ENCODE data around the gene TPSD1.

Gene TPSD1

DNA sequence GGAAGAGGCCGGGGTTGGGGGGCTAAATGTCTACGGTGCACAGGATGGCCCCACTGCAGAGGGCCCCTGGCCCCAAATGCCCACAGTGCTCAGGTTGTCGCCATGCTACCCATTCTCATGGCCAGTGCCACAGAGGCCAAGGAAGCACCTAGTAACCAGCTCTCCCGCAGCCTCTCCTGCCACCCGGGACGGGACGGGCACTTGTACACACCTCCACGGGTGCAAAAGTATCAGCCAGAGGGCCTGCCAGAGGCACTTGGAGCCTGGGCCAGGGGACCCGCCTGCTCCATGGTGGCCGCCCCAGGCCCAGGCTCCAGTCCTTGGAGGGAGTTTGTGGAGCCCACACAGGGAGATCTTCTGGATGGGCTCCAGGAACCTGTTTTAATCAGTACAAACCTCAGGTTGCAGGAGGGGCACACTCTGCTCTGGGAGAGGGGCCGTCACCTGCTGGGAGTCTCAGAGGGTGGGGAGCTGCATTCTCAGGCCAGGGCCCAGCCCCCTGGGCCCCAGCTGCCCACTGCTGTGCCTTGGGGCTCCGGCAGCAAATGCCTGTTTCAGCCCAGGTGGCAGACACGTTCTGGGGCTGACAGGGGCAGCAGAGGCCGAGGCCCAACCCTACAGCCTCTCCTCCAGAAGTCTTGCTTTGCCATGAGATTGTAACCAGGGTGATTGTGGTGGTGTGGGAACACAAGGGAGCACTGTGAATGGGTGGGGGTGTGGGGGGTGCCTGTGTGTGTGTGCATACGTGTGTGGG is 7.9 kb downstream of the TPSD1 start:
- H3K9me2 ChIP-seq (replicated peaks; ENCODE audit: control insufficient read depth, low read length) = no peaks in the 10 kb centered on the region
- no peaks in the 10 kb centered on the region for H3K36me3 ChIP-seq (ENCODE audit: control insufficient read depth, low read length)
- no peaks in the 10 kb centered on the region for H3K79me2 ChIP-seq (ENCODE audit: control insufficient read depth, low read length)
- no peak overlapping the region for H3K4me2 ChIP-seq (ENCODE audit: low read length)
- H3K27me3 ChIP-seq (ENCODE audit: control insufficient read depth, low read length) = peaks cover 5% of the 10 kb centered on the region; the same call in 1 of the 2 replicates
- no peaks in the 10 kb centered on the region for H4K20me1 ChIP-seq (ENCODE audit: control insufficient read depth, insufficient read depth, low read depth, low read length)
- no peak overlapping the region for H3K27ac ChIP-seq (ENCODE audit: low read depth, low read length)
- H3K9me3 ChIP-seq (ENCODE audit: control insufficient read depth, insufficient read depth, low read length) = peaks cover 6% of the 10 kb centered on the region; the same call in 1 of the 2 replicates
- no peaks in the 10 kb centered on the region for H3K4me1 ChIP-seq (ENCODE audit: control insufficient read depth, low read length)
- H3F3A ChIP-seq (ENCODE audit: control insufficient read depth, insufficient read depth) = no peaks in the 10 kb centered on the region
- H3K4me3 ChIP-seq (ENCODE audit: low read length) = no peak overlapping the region
- TF ChIP-seq, protein P1, sequence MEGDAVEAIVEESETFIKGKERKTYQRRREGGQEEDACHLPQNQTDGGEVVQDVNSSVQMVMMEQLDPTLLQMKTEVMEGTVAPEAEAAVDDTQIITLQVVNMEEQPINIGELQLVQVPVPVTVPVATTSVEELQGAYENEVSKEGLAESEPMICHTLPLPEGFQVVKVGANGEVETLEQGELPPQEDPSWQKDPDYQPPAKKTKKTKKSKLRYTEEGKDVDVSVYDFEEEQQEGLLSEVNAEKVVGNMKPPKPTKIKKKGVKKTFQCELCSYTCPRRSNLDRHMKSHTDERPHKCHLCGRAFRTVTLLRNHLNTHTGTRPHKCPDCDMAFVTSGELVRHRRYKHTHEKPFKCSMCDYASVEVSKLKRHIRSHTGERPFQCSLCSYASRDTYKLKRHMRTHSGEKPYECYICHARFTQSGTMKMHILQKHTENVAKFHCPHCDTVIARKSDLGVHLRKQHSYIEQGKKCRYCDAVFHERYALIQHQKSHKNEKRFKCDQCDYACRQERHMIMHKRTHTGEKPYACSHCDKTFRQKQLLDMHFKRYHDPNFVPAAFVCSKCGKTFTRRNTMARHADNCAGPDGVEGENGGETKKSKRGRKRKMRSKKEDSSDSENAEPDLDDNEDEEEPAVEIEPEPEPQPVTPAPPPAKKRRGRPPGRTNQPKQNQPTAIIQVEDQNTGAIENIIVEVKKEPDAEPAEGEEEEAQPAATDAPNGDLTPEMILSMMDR (IDR thresholded peaks at IDR 0.05; ENCODE audit: low read depth, low read length, poor library complexity, severe bottlenecking) = no peak
- no peak for TF ChIP-seq EZH2phosphoT487 (IDR thresholded peaks at IDR 0.05; ENCODE audit: borderline replicate concordance, low read length)

DNA sequence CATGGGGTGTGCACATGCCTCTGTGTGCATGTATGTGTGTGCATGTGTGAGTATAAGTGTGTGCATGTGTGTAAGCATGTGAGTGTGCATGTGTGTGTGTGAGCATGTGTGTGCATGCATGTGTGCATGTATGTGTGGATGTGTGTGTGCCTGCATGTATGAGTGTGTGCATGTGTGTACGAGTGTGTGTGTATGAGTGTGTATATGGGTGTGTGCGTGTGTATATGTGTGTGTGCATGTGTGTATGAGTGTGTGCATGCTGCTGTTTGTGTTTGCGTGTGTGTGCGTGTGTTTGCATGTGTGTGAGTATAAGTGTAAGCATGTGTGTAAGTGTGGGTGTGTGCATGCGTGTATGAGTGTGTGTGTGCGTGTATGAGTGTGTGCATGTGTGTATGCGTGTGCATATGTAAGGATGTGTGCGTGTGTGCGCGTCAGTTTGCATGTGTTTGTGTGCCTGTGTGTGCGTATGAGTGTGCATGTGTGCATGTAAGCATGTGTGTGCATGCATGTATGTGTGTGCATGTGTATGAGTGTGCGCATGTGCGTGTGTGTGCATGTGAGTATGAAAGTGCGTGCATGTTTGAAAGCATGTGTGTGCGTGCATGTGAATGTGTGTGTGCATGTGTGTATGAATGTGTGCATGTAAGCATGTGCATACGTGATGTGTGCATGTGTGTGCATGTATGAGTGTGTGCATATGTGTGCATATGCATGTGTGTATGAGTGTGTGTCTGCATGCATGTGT is 8.6 kb downstream of the TPSD1 start:
- Histone ChIP-seq H4K20me1 (ENCODE audit: control insufficient read depth, insufficient read depth, low read depth, low read length) (no peaks in the 10 kb centered on the region), H3K27ac (ENCODE audit: low read depth, low read length) (no peak overlapping the region), H3K27me3 (ENCODE audit: control insufficient read depth, low read length) (peaks cover 5% of the 10 kb centered on the region; the same call in 1 of the 2 replicates), H3K4me3 (ENCODE audit: low read length) (no peak overlapping the region), H3K9me2 (replicated peaks; ENCODE audit: control insufficient read depth, low read length) (no peaks in the 10 kb centered on the region), H3K4me2 (ENCODE audit: low read length) (no peak overlapping the region), H3K36me3 (ENCODE audit: control insufficient read depth, low read length) (no peaks in the 10 kb centered on the region), H3K9me3 (ENCODE audit: control insufficient read depth, insufficient read depth, low read length) (peaks cover 6% of the 10 kb centered on the region; the same call in 1 of the 2 replicates), H3K79me2 (ENCODE audit: control insufficient read depth, low read length) (no peaks in the 10 kb centered on the region), H3K4me1 (ENCODE audit: control insufficient read depth, low read length) (no peaks in the 10 kb centered on the region), H3F3A (ENCODE audit: control insufficient read depth, insufficient read depth) (no peaks in the 10 kb centered on the region)
- no peak for TF ChIP-seq EZH2phosphoT487 (IDR thresholded peaks at IDR 0.05; ENCODE audit: borderline replicate concordance, low read length)
- TF ChIP-seq, protein P1 (IDR thresholded peaks at IDR 0.05; ENCODE audit: low read depth, low read length, poor library complexity, severe bottlenecking) = no peak

DNA sequence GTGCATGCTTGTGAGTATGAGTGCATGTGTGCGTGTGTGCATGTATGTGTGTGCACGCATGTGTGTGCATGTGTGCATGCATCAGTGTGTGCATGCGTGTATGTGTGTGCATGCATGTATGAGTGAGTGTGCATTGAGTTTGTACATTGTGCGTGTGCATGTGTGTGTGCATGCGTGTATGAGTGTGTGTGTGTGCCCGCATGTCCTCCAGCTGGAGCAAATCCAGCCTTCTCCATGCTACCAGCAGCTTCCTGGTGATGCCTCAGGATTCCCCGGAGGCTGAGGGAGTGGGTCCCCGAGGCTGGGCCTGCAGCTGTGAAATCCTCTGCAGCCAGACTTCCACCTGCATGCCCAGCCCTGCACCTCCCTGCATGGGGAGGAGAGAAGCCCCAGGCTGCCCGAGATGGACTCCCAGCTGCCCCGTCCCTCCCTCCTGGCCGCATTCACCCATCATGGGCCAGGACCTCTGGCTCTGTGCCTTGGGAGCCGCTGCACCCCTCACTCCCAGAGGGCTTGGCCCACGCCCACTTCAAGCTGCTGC is 9.3 kb downstream of the TPSD1 start:
- Histone ChIP-seq H3K27me3 (ENCODE audit: control insufficient read depth, low read length) (peaks cover 5% of the 10 kb centered on the region; the same call in 1 of the 2 replicates), H4K20me1 (ENCODE audit: control insufficient read depth, insufficient read depth, low read depth, low read length) (no peaks in the 10 kb centered on the region), H3K9me3 (ENCODE audit: control insufficient read depth, insufficient read depth, low read length) (peaks cover 6% of the 10 kb centered on the region; the same call in 1 of the 2 replicates), H3K4me3 (ENCODE audit: low read length) (no peak overlapping the region), H3K36me3 (ENCODE audit: control insufficient read depth, low read length) (no peaks in the 10 kb centered on the region), H3F3A (ENCODE audit: control insufficient read depth, insufficient read depth) (no peaks in the 10 kb centered on the region), H3K4me1 (ENCODE audit: control insufficient read depth, low read length) (no peaks in the 10 kb centered on the region), H3K27ac (ENCODE audit: low read depth, low read length) (no peak overlapping the region), H3K79me2 (ENCODE audit: control insufficient read depth, low read length) (no peaks in the 10 kb centered on the region), H3K9me2 (replicated peaks; ENCODE audit: control insufficient read depth, low read length) (no peaks in the 10 kb centered on the region), H3K4me2 (ENCODE audit: low read length) (no peak overlapping the region)
- TF ChIP-seq EZH2phosphoT487 (IDR thresholded peaks at IDR 0.05; ENCODE audit: borderline replicate concordance, low read length) = no peak
- TF ChIP-seq, protein P1 (IDR thresholded peaks at IDR 0.05; ENCODE audit: low read depth, low read length, poor library complexity, severe bottlenecking) = no peak

Data from DOHH2 (cell line).